C4-2B (cell line): Measurements from ENCODE around the gene ELMO2.

ENCODE experiments used
- ZFX ChIP-seq: fragments of 450-650 bp; IDR thresholded peaks from 2 replicates; pipeline ENCODE4 v1.6.1; 2017
- TF ChIP-seq, protein P1 (sequence below): fragments of 450-650 bp; conservative IDR thresholded peaks from 2 replicates; pipeline ENCODE4 v1.5.1; 2017; ENCODE audit warnings: mild to moderate bottlenecking

GRCh38 chr20:46400253-46400652 lies 6.2 kb downstream of the ELMO2 start:
- TF ChIP-seq, protein P1, sequence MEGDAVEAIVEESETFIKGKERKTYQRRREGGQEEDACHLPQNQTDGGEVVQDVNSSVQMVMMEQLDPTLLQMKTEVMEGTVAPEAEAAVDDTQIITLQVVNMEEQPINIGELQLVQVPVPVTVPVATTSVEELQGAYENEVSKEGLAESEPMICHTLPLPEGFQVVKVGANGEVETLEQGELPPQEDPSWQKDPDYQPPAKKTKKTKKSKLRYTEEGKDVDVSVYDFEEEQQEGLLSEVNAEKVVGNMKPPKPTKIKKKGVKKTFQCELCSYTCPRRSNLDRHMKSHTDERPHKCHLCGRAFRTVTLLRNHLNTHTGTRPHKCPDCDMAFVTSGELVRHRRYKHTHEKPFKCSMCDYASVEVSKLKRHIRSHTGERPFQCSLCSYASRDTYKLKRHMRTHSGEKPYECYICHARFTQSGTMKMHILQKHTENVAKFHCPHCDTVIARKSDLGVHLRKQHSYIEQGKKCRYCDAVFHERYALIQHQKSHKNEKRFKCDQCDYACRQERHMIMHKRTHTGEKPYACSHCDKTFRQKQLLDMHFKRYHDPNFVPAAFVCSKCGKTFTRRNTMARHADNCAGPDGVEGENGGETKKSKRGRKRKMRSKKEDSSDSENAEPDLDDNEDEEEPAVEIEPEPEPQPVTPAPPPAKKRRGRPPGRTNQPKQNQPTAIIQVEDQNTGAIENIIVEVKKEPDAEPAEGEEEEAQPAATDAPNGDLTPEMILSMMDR, result no peak
- TF ChIP-seq ZFX, result no peak
